Prostate gland (tissue), 2 donors: ENCODE data around the gene GALNT13.

ENCODE experiments used
- CTCF ChIP-seq, 4 experiments: fragments of 200-600 bp in 2 of 4; fragments of 450-650 bp in 2 of 4; sonication (generic) in 2 of 4; IDR thresholded peaks; 1 replicate in 3 of 4; 2 replicates in 1 of 4; pipeline ENCODE4 v1.5.1; 2016 to 2019; ENCODE audit warnings: antibody characterized with exemption in 4 of 4, mild to moderate bottlenecking in 2 of 4, moderate library complexity in 2 of 4
- POLR2AphosphoS5 ChIP-seq: sonication (generic); formaldehyde crosslinking; IDR thresholded peaks from one replicate; pipeline ENCODE4 v1.6.1; 2017; ENCODE audit warnings: antibody characterized with exemption

- no peak for TF ChIP-seq CTCF (IDR thresholded peaks at IDR 0.05)
- no peak for TF ChIP-seq POLR2AphosphoS5
These were observed 371.0 kb downstream of the GALNT13 start for GRCh38 chr2:154242687-154243086.
